Erythroblast (primary cell): ENCODE data around the gene PSMD13.

Experiments used
- GATA1 ChIP-seq: IDR thresholded peaks from 2 replicates; pipeline ENCODE4 v1.6.1; 2011; ENCODE audit warnings: low read depth, mild to moderate bottlenecking, control low read depth, low read length, moderate library complexity
- POLR2A ChIP-seq: IDR thresholded peaks from 2 replicates; pipeline ENCODE4 v1.6.1; 2011; ENCODE audit warnings: mild to moderate bottlenecking, low read length

DNA sequence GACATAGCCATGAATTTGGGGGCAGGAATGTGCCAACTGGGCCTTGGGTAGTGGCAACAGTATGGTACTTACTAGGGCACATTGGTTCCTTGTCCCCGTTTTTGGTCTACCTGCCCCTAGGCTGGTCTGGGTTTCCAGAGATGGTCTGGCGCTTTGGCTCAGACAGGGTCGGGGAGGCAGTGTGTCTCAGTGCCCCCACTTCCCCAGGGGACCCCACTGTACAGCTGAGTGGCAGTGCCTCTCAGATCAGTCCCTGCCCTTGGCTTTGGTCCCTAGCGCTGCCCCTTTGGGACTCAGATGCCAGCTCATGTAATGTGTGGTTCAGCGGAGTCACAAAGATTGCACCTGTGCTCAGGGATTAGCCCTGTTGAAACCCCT is 26.0 kb upstream of the PSMD13 start:
- TF ChIP-seq POLR2A (no peak), GATA1 (no peak)
